Panc1 (cell line): ENCODE measurements around the gene PRDM2. TPM values are rescaled to one million over a fixed set of nuclear protein-coding genes. Genes with fewer than 3 reads are reported as not detected.

Source experiments
- ATAC-seq: fragments of 200-7000 bp; cut with Tn5 transposase; 2 replicates; pipeline ENCODE4 v1.9.1; 2020; ENCODE audit warnings: mild to moderate bottlenecking, moderate library complexity
- BruUV-seq: library from RNA; stranded (reverse); fragments of 400-500 nt; replicated peaks from 2 replicates; lab custom pipeline; 2021; lab: Mats Ljungman, UMichigan
- CTCF ChIA-PET: fragments of 300-600 bp; sonication (Branson Sonifier 250); formaldehyde crosslinking; loops from one replicate; lab custom pipeline; 2022; ENCODE audit warnings: antibody characterized with exemption; lab: Charles Lee
- POLR2A ChIA-PET: fragments of 300-600 bp; sonication (Branson Sonifier 250); formaldehyde crosslinking; loops from one replicate; lab custom pipeline; 2022; ENCODE audit warnings: antibody characterized with exemption; lab: Charles Lee
- DNase-seq: peaks from one replicate; pipeline ENCODE4 v3.0.0-alpha.2; 2010; ENCODE audit warnings: low read depth, low spot score
- H3K27ac ChIP-seq: 2 replicates; pipeline ENCODE4 v1.5.1; 2011; ENCODE audit warnings: mild to moderate bottlenecking, low read length, inconsistent platforms
- H3K27me3 ChIP-seq: fragments of 200-500 bp; sonication (Bioruptor generic); 2 replicates; pipeline ENCODE4 v1.6.0; 2014; ENCODE audit warnings: low read length, inconsistent platforms; ENCODE audit not compliant: control insufficient read depth, insufficient read depth
- H3K36me3 ChIP-seq: fragments of 200-500 bp; sonication (Bioruptor generic); 2 replicates; pipeline ENCODE4 v1.5.1; 2014; ENCODE audit warnings: inconsistent platforms, mild to moderate bottlenecking, low read length, moderate library complexity; ENCODE audit not compliant: control insufficient read depth, insufficient read depth
- H3K4me1 ChIP-seq: 2 replicates; pipeline ENCODE4 v1.5.1; 2011; ENCODE audit warnings: inconsistent platforms, mild to moderate bottlenecking, low read length, moderate library complexity; ENCODE audit not compliant: control insufficient read depth, insufficient read depth
- H3K4me3 ChIP-seq, 2 experiments: 2 replicates each; pipeline ENCODE4 v1.5.1; 2011 to 2012; ENCODE audit warnings: low read depth in 2 of 2, low read length in 2 of 2, mild to moderate bottlenecking in 2 of 2, inconsistent platforms in 1 of 2, moderate library complexity in 1 of 2
- H3K9me3 ChIP-seq: fragments of 200-500 bp; sonication (Bioruptor generic); 2 replicates; pipeline ENCODE4 v1.5.1; 2014; ENCODE audit warnings: low read depth, mild to moderate bottlenecking, inconsistent platforms, low read length, moderate library complexity; ENCODE audit not compliant: control insufficient read depth, insufficient read depth
- CTCF ChIP-seq: fragments of 450-650 bp; IDR thresholded peaks from 2 replicates; pipeline ENCODE4 v1.5.1; 2017; ENCODE audit warnings: mild to moderate bottlenecking
- POLR2AphosphoS5 ChIP-seq: IDR thresholded peaks from 2 replicates; pipeline ENCODE4 v1.6.1; 2012; ENCODE audit warnings: mild to moderate bottlenecking, low read depth, low read length, moderate library complexity
- SIN3A ChIP-seq: IDR thresholded peaks from 2 replicates; pipeline ENCODE4 v1.6.1; 2012; ENCODE audit warnings: low read depth, mild to moderate bottlenecking, low read length, moderate library complexity, borderline replicate concordance; ENCODE audit not compliant: insufficient read depth
- TCF7L2 ChIP-seq: IDR thresholded peaks from 2 replicates; pipeline ENCODE4 v1.6.1; 2011; ENCODE audit warnings: mild to moderate bottlenecking, low read depth, low read length, inconsistent platforms
- in situ Hi-C: cut with HindIII; loops from 2 replicates; pipeline ENCODE4 v1.10.0; 2016; ENCODE audit warnings: low sequenced_read_pairs, low pct_unique_long_range_greater_than_20kb
- intact Hi-C: fragments of 100-400 bp; cut with micrococcal nuclease; formaldehyde crosslinking; loops from one replicate; pipeline ENCODE4 v1.10.0; 2022; ENCODE audit not compliant: unreplicated experiment
- total RNA-seq: library from RNA; stranded (reverse); gene quantifications from one replicate; pipeline ENCODE4 v1.2.1, GENCODE V29; 2021; ENCODE audit not compliant: unreplicated experiment
- TF ChIP-seq, protein P1 (sequence below), 2 experiments: IDR thresholded peaks; 2 replicates each; pipeline ENCODE4 v1.6.1; 2011 to 2012; ENCODE audit warnings: low read depth in 2 of 2, control low read depth in 1 of 2, low read length in 1 of 2, mild to moderate bottlenecking in 1 of 2, moderate library complexity in 1 of 2; ENCODE audit not compliant: insufficient read depth in 1 of 2

Gene PRDM2
- total RNA-seq, 1 experiment from 2014 or later: 40.3 TPM

DNA sequence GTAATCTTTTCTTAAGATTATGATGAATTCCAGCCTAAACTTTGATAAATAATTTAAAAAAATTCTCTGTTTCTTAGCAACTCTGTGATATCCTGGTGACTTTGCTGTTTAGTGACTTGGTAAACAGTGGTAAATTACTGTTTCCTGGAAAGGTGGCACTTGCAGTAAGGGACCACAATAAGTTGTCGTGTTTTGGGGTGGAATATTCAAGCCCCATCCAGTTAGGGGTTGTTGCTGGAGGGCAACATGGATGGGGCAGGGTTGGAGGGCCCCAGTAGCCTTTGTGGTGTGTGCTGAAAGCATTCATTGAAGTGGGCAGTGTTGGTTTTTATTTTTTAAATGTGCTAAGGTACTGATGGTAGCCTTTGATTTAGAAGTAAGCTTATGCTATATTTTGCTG, 30.3 kb downstream of the PRDM2 start:
- no peak for ATAC-seq
- Histone ChIP-seq H3K36me3 (no peaks in the 10 kb centered on the region), H3K27me3 (no peaks in the 10 kb centered on the region), H3K9me3 (no peaks in the 10 kb centered on the region), H3K4me1 (no peaks in the 10 kb centered on the region), H3K4me3 (no peak overlapping the region), H3K27ac (no peak overlapping the region)
- TF ChIP-seq POLR2AphosphoS5: no peak
- TF ChIP-seq CTCF: no peak
- no peak for TF ChIP-seq TCF7L2
- TF ChIP-seq, protein P1, sequence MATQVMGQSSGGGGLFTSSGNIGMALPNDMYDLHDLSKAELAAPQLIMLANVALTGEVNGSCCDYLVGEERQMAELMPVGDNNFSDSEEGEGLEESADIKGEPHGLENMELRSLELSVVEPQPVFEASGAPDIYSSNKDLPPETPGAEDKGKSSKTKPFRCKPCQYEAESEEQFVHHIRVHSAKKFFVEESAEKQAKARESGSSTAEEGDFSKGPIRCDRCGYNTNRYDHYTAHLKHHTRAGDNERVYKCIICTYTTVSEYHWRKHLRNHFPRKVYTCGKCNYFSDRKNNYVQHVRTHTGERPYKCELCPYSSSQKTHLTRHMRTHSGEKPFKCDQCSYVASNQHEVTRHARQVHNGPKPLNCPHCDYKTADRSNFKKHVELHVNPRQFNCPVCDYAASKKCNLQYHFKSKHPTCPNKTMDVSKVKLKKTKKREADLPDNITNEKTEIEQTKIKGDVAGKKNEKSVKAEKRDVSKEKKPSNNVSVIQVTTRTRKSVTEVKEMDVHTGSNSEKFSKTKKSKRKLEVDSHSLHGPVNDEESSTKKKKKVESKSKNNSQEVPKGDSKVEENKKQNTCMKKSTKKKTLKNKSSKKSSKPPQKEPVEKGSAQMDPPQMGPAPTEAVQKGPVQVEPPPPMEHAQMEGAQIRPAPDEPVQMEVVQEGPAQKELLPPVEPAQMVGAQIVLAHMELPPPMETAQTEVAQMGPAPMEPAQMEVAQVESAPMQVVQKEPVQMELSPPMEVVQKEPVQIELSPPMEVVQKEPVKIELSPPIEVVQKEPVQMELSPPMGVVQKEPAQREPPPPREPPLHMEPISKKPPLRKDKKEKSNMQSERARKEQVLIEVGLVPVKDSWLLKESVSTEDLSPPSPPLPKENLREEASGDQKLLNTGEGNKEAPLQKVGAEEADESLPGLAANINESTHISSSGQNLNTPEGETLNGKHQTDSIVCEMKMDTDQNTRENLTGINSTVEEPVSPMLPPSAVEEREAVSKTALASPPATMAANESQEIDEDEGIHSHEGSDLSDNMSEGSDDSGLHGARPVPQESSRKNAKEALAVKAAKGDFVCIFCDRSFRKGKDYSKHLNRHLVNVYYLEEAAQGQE (IDR thresholded peaks at IDR 0.05; ENCODE audit: insufficient read depth in 1 of 2, low read depth in 2 of 2, low read length in 1 of 2): no peak
- no peak for TF ChIP-seq SIN3A
- intact Hi-C loops: no loop called here
- POLR2A ChIA-PET: no interaction called here
- CTCF ChIA-PET: no interaction called here
- in situ Hi-C loops: no loop called here
- BruUV-seq: no TSS peak
- DNase-seq: no peak

GRCh38 chr1:13730751-13731482, 30.9 kb downstream of the PRDM2 start:
- Histone ChIP-seq H3K27me3 (no peaks in the 10 kb centered on the region), H3K9me3 (no peaks in the 10 kb centered on the region), H3K36me3 (no peaks in the 10 kb centered on the region), H3K4me1 (no peaks in the 10 kb centered on the region), H3K4me3 (no peak overlapping the region), H3K27ac (no peak overlapping the region)
- TF ChIP-seq, protein P1 (IDR thresholded peaks at IDR 0.05; ENCODE audit: insufficient read depth in 1 of 2, low read depth in 2 of 2, low read length in 1 of 2): no peak
- TF ChIP-seq CTCF: no peak
- no peak for TF ChIP-seq SIN3A
- TF ChIP-seq TCF7L2: no peak
- ChIA-PET CTCF (no interaction called here), POLR2A (no interaction called here)
- ATAC-seq: no peak
- in situ Hi-C loops: no loop called here
- intact Hi-C loops: no loop called here
- DNase-seq: no peak
- no TSS peak for BruUV-seq
